ENCODE results near the gene TF.

GRCh38 chr3:133747907-133748639 is 1.9 kb downstream of the TF start:
- TF ChIP-seq CTCF (IDR thresholded peaks at IDR 0.05; ENCODE audit: insufficient read depth, low read length) (no peak), REST (IDR thresholded peaks at IDR 0.05; ENCODE audit: insufficient replicate concordance, low read depth) (no peak), POLR2AphosphoS5 (IDR thresholded peaks at IDR 0.05; ENCODE audit: low read depth) (no peak), GABPA (IDR thresholded peaks at IDR 0.05; ENCODE audit: low read depth) (no peak), SPI1 (IDR thresholded peaks at IDR 0.05; ENCODE audit: borderline replicate concordance, low read depth) (no peak)
